BLaER1 (cell line): Measurements from ENCODE around the gene RUSC2.
"Not testable (repeated sequence)": the region's sequence is repeated elsewhere in the genome, so short reads cannot be mapped to it uniquely, and the experiment has no call there.

Experiments used
- H3K27ac ChIP-seq: shearing (Covaris generic); formaldehyde crosslinking; 2 replicates; pipeline ENCODE4 v1.8.1; 2022
- H3K27me3 ChIP-seq: shearing (Covaris generic); formaldehyde crosslinking; 2 replicates; pipeline ENCODE4 v1.8.1; 2022
- H3K36me3 ChIP-seq: shearing (Covaris generic); formaldehyde crosslinking; 2 replicates; pipeline ENCODE4 v1.8.1; 2022
- H3K4me1 ChIP-seq: shearing (Covaris generic); formaldehyde crosslinking; 2 replicates; pipeline ENCODE4 v1.8.1; 2022
- H3K4me2 ChIP-seq: shearing (Covaris generic); formaldehyde crosslinking; 2 replicates; pipeline ENCODE4 v1.8.1; 2022
- H3K4me3 ChIP-seq: shearing (Covaris generic); formaldehyde crosslinking; 2 replicates; pipeline ENCODE4 v1.8.1; 2022
- H3K9ac ChIP-seq: shearing (Covaris generic); formaldehyde crosslinking; 2 replicates; pipeline ENCODE4 v1.8.1; 2022
- H3K9me3 ChIP-seq: shearing (Covaris generic); formaldehyde crosslinking; 2 replicates; pipeline ENCODE4 v1.8.1; 2022
- H4K20me1 ChIP-seq: shearing (Covaris generic); formaldehyde crosslinking; 2 replicates; pipeline ENCODE4 v1.8.1; 2022
- Cebpa-rat ChIP-seq: shearing (Covaris generic); IDR thresholded peaks from 2 replicates; pipeline ENCODE4 v1.8.1; 2022

The RUSC2 gene

DNA sequence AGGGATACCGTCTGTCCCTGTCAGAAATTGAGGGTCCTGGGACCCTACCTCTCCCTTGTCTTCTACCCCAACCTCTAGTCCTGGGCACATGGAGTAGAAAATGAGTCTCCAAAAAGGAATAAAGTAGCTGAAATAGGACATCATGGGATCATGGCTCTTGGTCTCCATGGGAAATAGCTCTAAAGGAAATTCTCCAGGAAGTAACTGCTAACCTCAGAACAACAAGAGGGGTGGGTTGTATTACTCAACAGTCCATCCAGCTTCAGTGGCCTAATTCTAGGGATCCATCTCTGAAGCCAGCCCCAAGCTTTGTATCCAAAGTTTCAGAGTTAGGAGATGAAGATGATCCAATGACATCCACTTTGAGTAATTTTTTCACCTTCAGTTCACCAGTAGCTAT lies 11.0 kb upstream of the RUSC2 start:
- TF ChIP-seq Cebpa-rat, result no peak
- Histone ChIP-seq H3K4me1 (no peaks in the 10 kb centered on the region), H3K4me3 (no peak overlapping the region), H3K9ac (no peak overlapping the region), H3K27me3 (no peaks in the 10 kb centered on the region), H3K27ac (no peak overlapping the region), H4K20me1 (no peaks in the 10 kb centered on the region), H3K36me3 (no peaks in the 10 kb centered on the region), H3K4me2 (no peak overlapping the region), H3K9me3 (no peaks in the 10 kb centered on the region)

DNA sequence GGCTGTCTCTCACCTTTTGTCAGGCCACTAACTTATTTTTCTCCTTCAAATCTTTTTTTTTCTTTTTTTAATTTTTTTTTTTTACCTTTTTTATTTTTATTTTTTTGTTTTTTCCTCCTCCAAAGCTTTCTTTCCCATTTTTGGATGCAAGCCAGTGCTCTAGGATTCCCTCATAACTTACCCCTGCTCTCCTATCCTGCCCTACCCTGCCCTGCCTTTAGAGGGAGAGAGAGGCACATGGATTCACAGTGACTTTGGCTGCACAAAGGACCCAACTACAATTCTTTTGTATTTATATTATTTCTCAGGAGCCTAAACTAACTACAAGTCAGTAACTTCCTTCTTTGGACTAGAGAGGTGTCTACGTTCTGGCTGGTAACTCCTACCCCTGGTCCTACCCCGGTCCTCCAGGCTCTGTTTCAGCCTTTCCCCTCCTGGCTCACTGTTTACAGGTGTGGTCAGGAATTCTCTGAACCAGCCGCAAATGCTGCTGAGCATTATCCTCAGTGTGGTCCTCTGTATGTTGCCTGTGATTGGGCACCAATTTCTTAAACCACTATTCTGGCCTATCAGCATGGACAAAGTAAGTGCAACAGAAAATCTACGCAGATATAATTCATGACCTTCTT lies 8.4 kb upstream of the RUSC2 start:
- H3K9ac ChIP-seq, result no peak overlapping the region
- H3K4me2 ChIP-seq, result no peak overlapping the region
- no peak overlapping the region for H3K4me3 ChIP-seq
- no peaks in the 10 kb centered on the region for H3K9me3 ChIP-seq
- H3K27ac ChIP-seq, result no peak overlapping the region
- H3K4me1 ChIP-seq, result no peaks in the 10 kb centered on the region
- H3K36me3 ChIP-seq, result no peaks in the 10 kb centered on the region
- no peaks in the 10 kb centered on the region for H3K27me3 ChIP-seq
- no peaks in the 10 kb centered on the region for H4K20me1 ChIP-seq
- no peak for TF ChIP-seq Cebpa-rat

DNA sequence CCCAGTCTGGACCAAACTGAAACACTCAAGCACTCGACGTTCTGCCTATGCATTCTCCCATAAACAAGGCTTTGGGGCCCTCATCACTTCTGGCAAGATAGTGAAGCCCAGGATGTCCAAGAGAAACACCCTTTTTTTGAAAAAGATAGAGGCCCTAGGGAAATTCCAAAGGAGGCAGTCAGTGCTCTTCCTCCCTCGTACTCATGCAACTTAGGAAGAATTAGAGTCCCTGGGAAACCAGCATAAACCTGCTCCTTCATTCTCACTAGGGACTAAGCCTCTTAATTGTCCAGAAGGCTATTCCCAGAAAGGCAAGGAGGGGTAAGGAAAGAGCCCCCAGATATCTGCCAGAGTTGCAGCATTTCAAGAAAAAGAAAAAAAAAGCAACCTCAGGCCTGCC lies 7.8 kb upstream of the RUSC2 start:
- Histone ChIP-seq H3K4me2 (no peak overlapping the region), H3K36me3 (no peaks in the 10 kb centered on the region), H3K9ac (no peak overlapping the region), H3K4me3 (no peak overlapping the region), H4K20me1 (no peaks in the 10 kb centered on the region), H3K4me1 (no peaks in the 10 kb centered on the region), H3K27ac (no peak overlapping the region), H3K27me3 (no peaks in the 10 kb centered on the region), H3K9me3 (no peaks in the 10 kb centered on the region)
- no peak for TF ChIP-seq Cebpa-rat

DNA sequence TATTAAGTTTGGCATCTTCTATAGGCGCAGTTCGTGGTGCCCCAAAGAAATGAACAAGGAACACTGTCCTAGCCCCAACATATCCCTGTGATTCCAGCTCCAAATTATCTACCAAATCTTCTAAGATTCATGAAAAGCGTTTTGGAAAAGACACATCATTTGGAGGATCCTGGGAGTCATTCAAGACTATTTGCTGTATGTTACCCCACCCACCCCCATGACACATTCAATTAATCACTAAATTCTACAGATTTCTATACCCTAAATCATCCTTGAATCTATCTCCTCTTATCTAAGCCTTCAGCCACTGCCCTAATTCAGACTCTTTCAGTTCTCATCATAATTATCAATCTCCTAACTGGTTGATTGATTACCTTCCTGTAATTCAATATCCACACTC lies 5.5 kb upstream of the RUSC2 start:
- Histone ChIP-seq H3K36me3 (no peaks in the 10 kb centered on the region), H3K4me3 (no peak overlapping the region), H3K27ac (no peak overlapping the region), H3K4me2 (no peak overlapping the region), H3K9ac (no peak overlapping the region), H3K27me3 (no peaks in the 10 kb centered on the region), H4K20me1 (no peaks in the 10 kb centered on the region), H3K4me1 (peaks cover 11% of the 10 kb centered on the region), H3K9me3 (no peaks in the 10 kb centered on the region)
- TF ChIP-seq Cebpa-rat, result no peak

DNA sequence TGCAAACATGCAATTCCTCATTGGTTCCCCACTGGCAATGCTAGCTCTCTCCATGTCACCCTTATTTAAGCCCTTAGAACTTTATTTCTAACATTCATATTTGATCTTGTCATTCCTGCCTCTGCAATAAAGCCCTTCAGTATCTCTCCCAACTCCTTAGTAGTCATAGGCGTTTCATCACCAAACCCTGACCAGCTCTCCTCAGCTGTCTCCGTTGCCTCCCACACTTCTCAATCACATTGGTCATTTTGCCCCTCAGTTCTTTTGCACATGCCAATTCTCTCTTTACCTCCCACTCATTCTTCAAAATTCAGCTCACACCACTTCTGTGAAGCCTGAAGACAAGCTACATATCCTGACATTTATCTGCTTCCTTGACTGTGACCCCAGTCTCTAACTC lies 2.8 kb upstream of the RUSC2 start:
- no peaks in the 10 kb centered on the region for H3K27me3 ChIP-seq
- no peaks in the 10 kb centered on the region for H3K9me3 ChIP-seq
- no peak overlapping the region for H3K4me3 ChIP-seq
- peaks cover 30% of the 10 kb centered on the region for H3K4me1 ChIP-seq
- TF ChIP-seq Cebpa-rat, result no peak
- H3K27ac ChIP-seq, result no peak overlapping the region
- H3K36me3 ChIP-seq, result no peaks in the 10 kb centered on the region
- H4K20me1 ChIP-seq, result no peaks in the 10 kb centered on the region
- no peak overlapping the region for H3K4me2 ChIP-seq
- no peak overlapping the region for H3K9ac ChIP-seq

DNA sequence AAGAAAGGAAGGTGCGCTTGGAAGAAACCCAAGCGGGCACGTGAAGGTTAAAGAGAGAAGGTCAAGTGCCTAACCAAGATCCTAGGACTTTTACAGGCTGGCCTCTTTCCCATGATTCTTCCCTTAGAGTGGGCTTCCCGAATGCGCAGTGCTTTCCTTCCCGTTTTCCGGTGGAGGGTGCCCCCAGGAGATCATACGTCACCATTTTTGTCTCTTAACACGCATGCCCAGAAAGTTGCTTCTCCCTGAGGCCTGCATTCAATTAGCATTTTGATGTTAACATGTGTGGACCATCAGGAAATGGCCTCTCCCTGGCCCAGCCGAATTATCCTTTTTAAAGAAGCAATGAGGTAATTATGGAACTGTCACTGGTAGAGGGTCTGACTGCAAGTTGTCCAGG lies 1.9 kb upstream of the RUSC2 start:
- H4K20me1 ChIP-seq, result no peaks in the 10 kb centered on the region
- H3K4me3 ChIP-seq, result no peak overlapping the region
- TF ChIP-seq Cebpa-rat, result no peak
- no peak overlapping the region for H3K9ac ChIP-seq
- no peak overlapping the region for H3K4me2 ChIP-seq
- peaks cover 33% of the 10 kb centered on the region for H3K4me1 ChIP-seq
- H3K9me3 ChIP-seq, result peaks cover 1% of the 10 kb centered on the region; the same call in 1 of the 2 replicates
- H3K27ac ChIP-seq, result no peak overlapping the region
- no peaks in the 10 kb centered on the region for H3K36me3 ChIP-seq
- no peaks in the 10 kb centered on the region for H3K27me3 ChIP-seq

DNA sequence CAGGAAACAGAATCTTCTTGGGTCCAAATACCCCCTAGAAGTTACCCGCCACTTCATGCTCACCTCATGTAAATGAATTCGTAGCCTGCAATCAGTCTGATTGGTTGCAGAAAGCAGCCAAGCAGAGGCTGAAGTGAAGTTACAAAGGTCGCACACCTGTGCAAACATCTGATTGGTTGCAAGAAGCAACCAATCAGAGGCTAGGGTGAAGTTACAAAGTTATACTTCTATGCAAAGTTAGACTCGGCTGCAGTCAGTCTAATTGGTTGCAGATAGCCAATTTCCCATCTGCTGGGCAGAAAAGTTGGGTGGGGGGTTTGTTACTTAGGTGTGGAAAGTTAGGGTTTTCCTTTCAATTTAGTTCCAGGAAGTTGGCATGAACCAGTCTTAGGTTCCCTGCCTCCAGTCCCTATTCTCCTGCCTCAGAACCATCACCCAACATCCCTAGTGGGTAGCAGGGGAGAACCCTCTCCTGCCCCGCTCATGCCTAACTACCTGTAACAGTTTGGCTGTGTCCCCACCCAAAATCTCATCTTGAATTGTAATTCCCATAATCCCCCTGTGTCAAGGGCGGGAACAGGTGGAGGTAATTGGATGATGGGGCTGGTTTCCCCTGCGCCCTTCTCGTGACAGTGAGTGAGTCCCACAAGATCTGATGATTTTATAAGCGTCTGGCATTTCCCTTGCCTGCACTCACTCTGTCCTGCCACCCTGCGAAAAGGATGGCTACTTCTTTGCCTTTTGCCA lies 1.2 kb upstream of the RUSC2 start:
- Histone ChIP-seq H3K9ac (peak overlapping the region; percentile 86; the same call in 1 of the 2 replicates), H3K4me3 (peak overlapping the region; percentile 81), H3K27me3 (no peaks in the 10 kb centered on the region), H3K36me3 (peaks cover 6% of the 10 kb centered on the region; the same call in 1 of the 2 replicates), H3K4me2 (peak overlapping the region; percentile 94), H3K4me1 (peaks cover 33% of the 10 kb centered on the region), H3K9me3 (peaks cover 8% of the 10 kb centered on the region), H3K27ac (peak overlapping the region; percentile 85; the same call in 1 of the 2 replicates), H4K20me1 (no peaks in the 10 kb centered on the region)
- no peak for TF ChIP-seq Cebpa-rat

DNA sequence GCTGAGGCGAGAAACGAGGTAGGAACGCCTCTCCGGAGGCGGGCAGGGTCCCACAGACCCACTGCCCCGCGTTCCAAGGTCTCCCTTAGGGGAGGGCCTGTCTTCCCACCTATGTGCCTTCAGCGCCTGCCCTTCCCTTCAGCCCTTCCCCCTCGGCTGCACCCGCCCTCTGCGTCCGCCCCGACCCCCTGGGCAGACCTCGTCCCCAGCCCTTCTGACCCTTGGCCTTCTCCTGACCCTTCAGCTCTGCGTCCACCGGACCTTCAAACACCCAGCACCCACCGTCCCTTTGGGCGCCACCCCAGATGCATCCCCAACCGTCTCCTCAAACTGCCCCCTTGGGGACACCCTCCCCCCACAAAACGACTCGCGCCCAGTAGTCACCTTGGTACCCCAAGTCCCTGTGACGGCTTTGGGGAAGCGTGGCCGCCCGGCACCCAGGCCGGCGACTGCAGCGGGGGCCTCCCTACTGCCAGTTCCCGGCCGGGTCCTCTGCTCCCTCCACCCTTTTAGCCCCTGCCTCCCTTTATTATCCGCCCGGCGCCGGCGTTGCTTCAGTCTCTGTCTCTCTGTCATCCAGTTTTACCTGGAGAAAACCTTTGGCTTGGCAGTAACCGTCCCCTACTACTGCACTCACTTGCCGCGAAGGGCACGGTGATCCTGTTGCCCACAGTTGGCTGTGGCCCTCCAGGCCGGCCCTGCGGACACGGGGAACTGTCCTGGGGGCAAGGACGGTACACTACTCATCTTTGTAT lies 421 bp downstream of the RUSC2 start:
- no peak for TF ChIP-seq Cebpa-rat
- Histone ChIP-seq H4K20me1 (no peaks in the 10 kb centered on the region), H3K27me3 (no peaks in the 10 kb centered on the region), H3K9me3 (peaks cover 10% of the 10 kb centered on the region), H3K4me2 (peak overlapping the region; percentile 94), H3K4me1 (peaks cover 33% of the 10 kb centered on the region), H3K9ac (peak overlapping the region; percentile 86), H3K36me3 (peaks cover 11% of the 10 kb centered on the region; the same call in 1 of the 2 replicates), H3K4me3 (peak overlapping the region; percentile 81), H3K27ac (peak overlapping the region; percentile 85)

DNA sequence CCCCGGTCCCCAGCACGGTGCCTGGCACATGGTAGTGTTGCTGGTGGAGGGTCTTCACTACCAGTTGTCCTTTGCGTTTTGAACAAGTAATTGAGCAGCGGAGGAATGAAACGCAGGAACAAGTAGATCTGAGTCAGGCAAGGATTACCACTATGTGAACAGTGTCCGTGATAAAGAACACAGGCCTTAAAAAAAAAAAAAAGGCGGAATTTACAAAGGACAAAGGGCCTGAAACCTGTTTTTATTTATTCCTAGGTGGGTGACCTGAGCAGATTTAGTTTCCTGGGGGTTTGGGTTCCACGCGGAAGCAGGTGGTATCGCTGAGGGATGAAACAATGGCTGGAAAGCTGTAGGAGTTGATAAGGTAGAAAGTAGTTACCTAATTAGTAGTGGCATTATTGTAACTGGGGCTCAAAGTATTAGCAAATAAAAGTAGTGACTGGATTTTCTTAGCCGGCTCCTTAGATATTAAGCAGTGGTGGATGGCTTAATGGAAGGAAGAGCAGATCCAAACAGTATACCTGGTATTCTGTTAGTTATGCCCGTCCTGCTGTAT lies 1.1 kb downstream of the RUSC2 start:
- peak overlapping the region; percentile 86 for H3K9ac ChIP-seq
- TF ChIP-seq Cebpa-rat, result no peak
- peak overlapping the region; percentile 94 for H3K4me2 ChIP-seq
- peaks cover 13% of the 10 kb centered on the region for H3K9me3 ChIP-seq
- no peaks in the 10 kb centered on the region for H4K20me1 ChIP-seq
- H3K27me3 ChIP-seq, result no peaks in the 10 kb centered on the region
- H3K36me3 ChIP-seq, result peaks cover 13% of the 10 kb centered on the region
- H3K4me3 ChIP-seq, result peak overlapping the region; percentile 81
- peaks cover 36% of the 10 kb centered on the region for H3K4me1 ChIP-seq
- no peak overlapping the region; the same call in 1 of the 2 replicates for H3K27ac ChIP-seq

DNA sequence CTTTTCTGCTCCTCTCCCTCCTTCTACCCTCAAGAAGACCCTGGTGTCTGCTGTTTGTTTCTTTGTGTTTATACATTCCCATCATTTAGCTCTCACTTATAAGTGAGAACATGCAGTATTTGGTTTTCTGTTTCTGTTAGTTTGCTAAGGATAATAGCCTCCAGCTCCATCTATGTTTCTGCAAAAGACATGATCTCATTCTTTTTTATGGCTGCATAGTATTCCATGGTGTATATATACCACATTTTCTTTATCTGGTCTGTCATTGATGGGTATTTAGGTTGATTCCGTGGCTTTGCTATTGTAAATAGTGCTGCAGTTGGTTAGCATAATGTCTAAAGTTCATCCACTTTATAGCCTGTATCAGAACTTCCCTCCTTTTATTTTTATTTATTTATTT lies 3.2 kb downstream of the RUSC2 start:
- not testable (repeated sequence) for H3K27me3 ChIP-seq, H3K9ac ChIP-seq, H3K4me3 ChIP-seq, H3K27ac ChIP-seq, H4K20me1 ChIP-seq, H3K4me2 ChIP-seq
- Histone ChIP-seq H3K36me3 (peaks cover 27% of the 10 kb centered on the region), H3K4me1 (peaks cover 38% of the 10 kb centered on the region), H3K9me3 (peaks cover 30% of the 10 kb centered on the region)
